ENCODE results near the gene BCL6. TPM values are rescaled to one million over a fixed set of nuclear protein-coding genes. Genes with fewer than 3 reads are reported as not detected.

The BCL6 gene
- total and polyA plus RNA-seq, 12 donors = 27.9 to 154 (median 47.6) TPM

- WGBS, 2 donors = 25 to 36% methylated on average over 14 of the region's 14 CpGs
- peaks cover 0 to 39% (median 15%) of the 10 kb centered on the region in 9 donors for H3K4me1 ChIP-seq
- peak overlapping the region in 8 of 10 donors; percentile 3 to 40 (median 29) for H3K4me3 ChIP-seq
- H3K9me3 ChIP-seq = no peaks in the 10 kb centered on the region
- ATAC-seq (peak in 5 of 8 donors; percentile 8 to 31 (median 18)), DNase-seq (peak in 1 of 2 donors; percentile 34)
- TF ChIP-seq CTCF (IDR thresholded peaks at IDR 0.05) = no peak
- intact Hi-C loops (cut with DNase I) = loop anchor here in 2 of 10 donors (5.0 to 10.0 kb wide), 3 partner anchors 217 to 295 kb away; no protein-coding TSS in a partner anchor
- H3K27ac ChIP-seq = peak overlapping the region; percentile 6 to 100 (median 99)
- no peaks in the 10 kb centered on the region for H3K36me3 ChIP-seq
- no peaks in the 10 kb centered on the region for H3K27me3 ChIP-seq
These were observed 4.8 kb upstream of the BCL6 start for GRCh38 chr3:187750006-187750512.

- Histone ChIP-seq H3K9me3 (no peaks in the 10 kb centered on the region), H3K4me3 (peak overlapping the region in 4 of 10 donors; percentile 60 to 95 (median 76)), H3K36me3 (no peaks in the 10 kb centered on the region), H3K27me3 (no peaks in the 10 kb centered on the region), H3K27ac (peak overlapping the region; percentile 85 to 100 (median 99)), H3K4me1 (peaks cover 0 to 41% (median 15%) of the 10 kb centered on the region in 9 donors)
- intact Hi-C loops (cut with DNase I) = loop anchor here (5.0 to 10.0 kb wide), 21 partner anchors 199 to 1397 kb away; partner anchors contain the start of gene LPP (in 4 of the 10)
- DNase-seq = peak; percentile 90 to 92
- peak; percentile 88 to 98 (median 93) for TF ChIP-seq CTCF (IDR thresholded peaks at IDR 0.05)
- 2 to 7% methylated on average over 2 of the region's 2 CpGs for WGBS, 2 donors
- peak; percentile 26 to 58 (median 38) for ATAC-seq
These were observed 2.8 kb upstream of the BCL6 start for GRCh38 chr3:187748050-187748481.

GRCh38 chr3:187747506-187747905 is 2.2 kb upstream of the BCL6 start:
- peaks cover 0 to 45% (median 15%) of the 10 kb centered on the region in 9 donors for H3K4me1 ChIP-seq
- no peak for ATAC-seq
- H3K27me3 ChIP-seq = no peaks in the 10 kb centered on the region
- DNase-seq = no peak
- peak overlapping the region in 7 of 10 donors; percentile 60 to 95 (median 74) for H3K4me3 ChIP-seq
- WGBS, 2 donors = 34 to 36% methylated on average over 5 of the region's 5 CpGs
- intact Hi-C loops (cut with DNase I) = loop anchor here (2.0 to 10.0 kb wide), 22 partner anchors 200 to 1397 kb away; partner anchors contain the start of gene LPP (in 4 of the 10)
- peak overlapping the region; percentile 85 to 100 (median 99) for H3K27ac ChIP-seq
- H3K9me3 ChIP-seq = no peaks in the 10 kb centered on the region
- no peak for TF ChIP-seq CTCF (IDR thresholded peaks at IDR 0.05)
- no peaks in the 10 kb centered on the region for H3K36me3 ChIP-seq

- Histone ChIP-seq H3K4me1 (peaks cover 0 to 54% (median 15%) of the 10 kb centered on the region in 9 donors), H3K9me3 (no peaks in the 10 kb centered on the region), H3K36me3 (no peaks in the 10 kb centered on the region), H3K27me3 (no peaks in the 10 kb centered on the region), H3K4me3 (peak overlapping the region in 9 of 10 donors; percentile 60 to 95 (median 75)), H3K27ac (peak overlapping the region; percentile 85 to 100 (median 99))
- 18 to 29% methylated on average over 10 of the region's 10 CpGs for WGBS, 2 donors
- intact Hi-C loops (cut with DNase I) = loop anchor here (2.0 to 10.0 kb wide), 22 partner anchors 201 to 1398 kb away; partner anchors contain the start of gene LPP (in 4 of the 10)
- no peak for TF ChIP-seq CTCF (IDR thresholded peaks at IDR 0.05)
- DNase-seq = no peak
- peak in 1 of 8 donors; percentile 28 for ATAC-seq
These were observed 1.4 kb upstream of the BCL6 start for GRCh38 chr3:187746442-187747281.

Data from heart right ventricle (tissue), 16 donors.